Activated CD8-positive, alpha-beta memory T cell treated with anti-CD3 and anti-CD28 coated beads for 24 hours (primary cell): ENCODE results near the gene BRF1.
A peak's percentile ranks its signal among the peaks of the same experiment; 100 is the strongest.

Source experiments
- DNase-seq: peaks from one replicate; pipeline ENCODE4 v3.0.0-alpha.2; 2020

Gene BRF1

GRCh38 chr14:105207996-105208737 is 92.6 kb downstream of the BRF1 start:
- DNase-seq = no peak

GRCh38 chr14:105207460-105207901 is 93.3 kb downstream of the BRF1 start:
- DNase-seq = no peak

- no peak for DNase-seq
Measured at GRCh38 chr14:105206873-105207272, 93.9 kb downstream of the BRF1 start.

GRCh38 chr14:105205673-105206208 is 95.1 kb downstream of the BRF1 start:
- DNase-seq = no peak

- DNase-seq = no peak
Measured at GRCh38 chr14:105204931-105205672, 95.7 kb downstream of the BRF1 start.

- no peak for DNase-seq
Measured at GRCh38 chr14:105204206-105204930, 96.4 kb downstream of the BRF1 start.

GRCh38 chr14:105203701-105204100 is 97.1 kb downstream of the BRF1 start:
- DNase-seq = no peak

GRCh38 chr14:105203057-105203531 is 97.7 kb downstream of the BRF1 start:
- DNase-seq = peak; percentile 87

GRCh38 chr14:105201925-105202513 is 98.8 kb downstream of the BRF1 start:
- DNase-seq = no peak

GRCh38 chr14:105201156-105201924 is 99.5 kb downstream of the BRF1 start:
- DNase-seq = no peak

GRCh38 chr14:105200641-105201040 is 100.2 kb downstream of the BRF1 start:
- DNase-seq = no peak

- DNase-seq = no peak
Measured at GRCh38 chr14:105200074-105200473, 100.7 kb downstream of the BRF1 start.

- no peak for DNase-seq
Measured at GRCh38 chr14:105199093-105199492, 101.7 kb downstream of the BRF1 start.

- DNase-seq = no peak
Measured at GRCh38 chr14:105198588-105198987, 102.2 kb downstream of the BRF1 start.

GRCh38 chr14:105197211-105197641 is 103.6 kb downstream of the BRF1 start:
- DNase-seq = no peak

GRCh38 chr14:105196265-105196960 is 104.4 kb downstream of the BRF1 start:
- DNase-seq = no peak

- no peak for DNase-seq
Measured at GRCh38 chr14:105195522-105196264, 105.1 kb downstream of the BRF1 start.

GRCh38 chr14:105195051-105195450 is 105.8 kb downstream of the BRF1 start:
- DNase-seq = no peak

- no peak for DNase-seq
Measured at GRCh38 chr14:105193916-105194782, 106.7 kb downstream of the BRF1 start.
